Gastrocnemius medialis (tissue), 4 donors: ENCODE measurements around the gene RGMA.

Experiments
- CTCF ChIP-seq, 5 experiments: fragments of 450-650 bp in 3 of 5; fragments of 200-600 bp in 2 of 5; sonication (generic) in 2 of 5; IDR thresholded peaks in 4 of 5; conservative IDR thresholded peaks in 1 of 5; 1 replicate in 4 of 5; 2 replicates in 1 of 5; pipeline ENCODE4 v1.5.1; 2016 to 2019; ENCODE audit warnings: antibody characterized with exemption in 5 of 5, mild to moderate bottlenecking in 3 of 5, moderate library complexity in 3 of 5
- POLR2A ChIP-seq, 2 donors: fragments of 450-650 bp; IDR thresholded peaks; one replicate each; pipeline ENCODE4 v1.6.1; 2017; ENCODE audit warnings: antibody characterized with exemption in 2 of 2, mild to moderate bottlenecking in 2 of 2, moderate library complexity in 2 of 2

GRCh38 chr15:93081399-93081798 lies 7.6 kb downstream of the RGMA start:
- TF ChIP-seq CTCF (IDR thresholded peaks at IDR 0.05 in 4 of 5, conservative IDR thresholded peaks at IDR 0.05 in 1 of 5) (no peak), POLR2A (IDR thresholded peaks at IDR 0.05) (no peak)
